Adrenal gland (tissue), 12 donors: Measurements from ENCODE around the gene TMEM273. TPM values are rescaled to one million over a fixed set of nuclear protein-coding genes. Genes with fewer than 3 reads are reported as not detected.

Source experiments
- DNase-seq, 7 donors: peaks; one replicate each; pipeline ENCODE4 v3.0.0-alpha.2; 2019 to 2020
- H3K27ac ChIP-seq, 5 donors: fragments of 200-600 bp; sonication (generic) in 4 of 5; 1 replicate in 3 of 5; 2 replicates in 2 of 5; pipeline versions ENCODE4 v1.5.1 to v1.8.0; 2016 to 2020; ENCODE audit warnings: mild to moderate bottlenecking in 1 of 5
- H3K27me3 ChIP-seq: fragments of 200-600 bp; 2 replicates; pipeline ENCODE4 v1.8.0; 2021
- H3K36me3 ChIP-seq, 2 donors: fragments of 200-600 bp; replicated peaks in 1 of 2; 1 replicate in 1 of 2; 2 replicates in 1 of 2; pipeline versions ENCODE4 v1.5.1 to v1.8.0; 2018 to 2022
- H3K4me1 ChIP-seq, 2 donors: fragments of 200-600 bp; replicated peaks in 1 of 2; 1 replicate in 1 of 2; 2 replicates in 1 of 2; pipeline versions ENCODE4 v1.5.1 to v1.8.0; 2018 to 2021
- H3K4me3 ChIP-seq, 4 donors: fragments of 200-600 bp; sonication (generic) in 3 of 4; one replicate each; pipeline ENCODE4 v1.5.1; 2016 to 2018
- H3K9me3 ChIP-seq, 3 donors: fragments of 200-600 bp; sonication (generic) in 1 of 3; replicated peaks in 1 of 3; 1 replicate in 2 of 3; 2 replicates in 1 of 3; pipeline versions ENCODE4 v1.5.1 to v1.8.0; 2016 to 2021
- CTCF ChIP-seq, 6 experiments: fragments of 450-650 bp in 4 of 6; fragments of 200-600 bp in 2 of 6; sonication (generic) in 1 of 6; IDR thresholded peaks; 1 replicate in 5 of 6; 2 replicates in 1 of 6; pipeline versions ENCODE4 v1.5.1 to v1.8.0; 2016 to 2021; ENCODE audit warnings: antibody characterized with exemption in 6 of 6, mild to moderate bottlenecking in 2 of 6, moderate library complexity in 1 of 6
- POLR2A ChIP-seq, 2 donors: fragments of 450-650 bp; IDR thresholded peaks; one replicate each; pipeline ENCODE4 v1.6.1; 2017; ENCODE audit warnings: antibody characterized with exemption in 2 of 2, mild to moderate bottlenecking in 2 of 2, moderate library complexity in 1 of 2
- WGBS, 4 donors: extraction: QIAGEN DNeasy Blood & Tissue Kit in 2 of 4; methylation state at CpG; one replicate each; pipeline versions ENCODE4 v1.1.5 to v1.1.7; 2013 to 2017; 5-methylcytosine and 5-hydroxymethylcytosine counted together
- intact Hi-C, 2 donors: fragments of 100-400 bp; cut with DNase I; formaldehyde crosslinking; loops; one replicate each; pipeline versions ENCODE4 v1.14.1 to v1.15.0; 2022 to 2023
- polyA plus RNA-seq, 3 donors: library from polyadenylated mRNA; stranded (reverse); fragments of 200-250 nt in 2 of 3; fragments of 350-450 nt in 1 of 3; fragmentation: Illumina TruSeq in 1 of 3; extraction: RNeasy Lipid Tissue Mini Kit (QIAGEN cat#74804) in 1 of 3; gene quantifications; one replicate each; pipeline ENCODE4 v1.2.3, GENCODE V29; 2013 to 2014
- total RNA-seq, 9 donors: library from RNA; depleted of rRNA in 4 of 9; stranded (reverse); fragments of >200 nt in 4 of 9; fragments of 120-200 nt in 1 of 9; fragmentation: NEBNext Ultra II Directional in 1 of 9; extraction: Animal tissue kit (Norgen Biotek cat#: 25700) in 1 of 9; gene quantifications; one replicate each; pipeline versions ENCODE4 v1.1.0 to v1.2.4, GENCODE V29; 2013 to 2023
- donor health status: healthy with polysubstance abuse.
- donor health status: Bipolar disorder and iron deficiency.
- donor health status: DM: yes; HTN: yes; CAD: no.
- donor health status: DM: no; HTN: no; CAD: no.
- donor health status: DM: no; HTN: no; CAD: no.
- donor health status: DM: yes; HTN: yes; CAD: no.

The TMEM273 gene
- total and polyA plus RNA-seq, 12 donors, result 2.0 to 10.0 (median 5.8) TPM; not detected in 1

- H3K27ac ChIP-seq, result no peak overlapping the region
- H3K4me1 ChIP-seq, result no peaks in the 10 kb centered on the region
- 66 to 77% (median 75%) methylated on average over 5 of the region's 5 CpGs for WGBS, 4 donors
- peak in 1 of 7 donors; percentile 6 for DNase-seq
- no peaks in the 10 kb centered on the region for H3K36me3 ChIP-seq
- H3K9me3 ChIP-seq, result no peaks in the 10 kb centered on the region
- TF ChIP-seq POLR2A (IDR thresholded peaks at IDR 0.05) (no peak), CTCF (IDR thresholded peaks at IDR 0.05) (no peak)
- H3K27me3 ChIP-seq, result no peaks in the 10 kb centered on the region
- intact Hi-C loops, result no loop called here
- H3K4me3 ChIP-seq, result no peak overlapping the region
These were observed 37.8 kb downstream of the TMEM273 start for GRCh38 chr10:49150426-49150825.

- Histone ChIP-seq H3K4me3 (no peak overlapping the region), H3K36me3 (no peaks in the 10 kb centered on the region), H3K27ac (no peak overlapping the region), H3K9me3 (no peaks in the 10 kb centered on the region), H3K27me3 (no peaks in the 10 kb centered on the region), H3K4me1 (no peaks in the 10 kb centered on the region)
- TF ChIP-seq POLR2A (IDR thresholded peaks at IDR 0.05) (no peak), CTCF (IDR thresholded peaks at IDR 0.05) (no peak)
- intact Hi-C loops, result no loop called here
- DNase-seq, result peak in 1 of 7 donors; percentile 11
- WGBS, 4 donors, result 91 to 94% (median 93%) methylated on average over 3 of the region's 3 CpGs
These were observed 38.3 kb downstream of the TMEM273 start for GRCh38 chr10:49149881-49150280.

GRCh38 chr10:49144058-49144720 is 44.0 kb downstream of the TMEM273 start:
- Histone ChIP-seq H3K36me3 (no peaks in the 10 kb centered on the region), H3K27ac (no peak overlapping the region), H3K4me3 (no peak overlapping the region), H3K9me3 (no peaks in the 10 kb centered on the region), H3K4me1 (peaks cover 5% of the 10 kb centered on the region in 2 donors), H3K27me3 (no peaks in the 10 kb centered on the region)
- no peak for DNase-seq
- intact Hi-C loops, result no loop called here
- TF ChIP-seq CTCF (IDR thresholded peaks at IDR 0.05) (no peak), POLR2A (IDR thresholded peaks at IDR 0.05) (no peak)
- 79 to 90% (median 83%) methylated on average over 2 of the region's 2 CpGs for WGBS, 4 donors

GRCh38 chr10:49143249-49143648 is 44.9 kb downstream of the TMEM273 start:
- Histone ChIP-seq H3K27ac (no peak overlapping the region), H3K27me3 (no peaks in the 10 kb centered on the region), H3K4me1 (peaks cover 5 to 6% of the 10 kb centered on the region in 2 donors), H3K4me3 (no peak overlapping the region), H3K9me3 (no peaks in the 10 kb centered on the region), H3K36me3 (no peaks in the 10 kb centered on the region)
- DNase-seq, result no peak
- intact Hi-C loops, result no loop called here
- TF ChIP-seq CTCF (IDR thresholded peaks at IDR 0.05) (no peak), POLR2A (IDR thresholded peaks at IDR 0.05) (no peak)
